K562 (cell line): ENCODE measurements around the gene NKG7. TPM values are rescaled to one million over a fixed set of nuclear protein-coding genes. Genes with fewer than 3 reads are reported as not detected.

Experiments used
- CBFA2T2 ChIP-seq: fragments of 450-650 bp; conservative IDR thresholded peaks from 2 replicates; pipeline ENCODE4 v1.6.1; 2017; ENCODE audit warnings: mild to moderate bottlenecking
- CCAR2 ChIP-seq: fragments of 200-400 bp; formaldehyde crosslinking; IDR thresholded peaks from 2 replicates; pipeline ENCODE4 v1.6.1; 2017; ENCODE audit warnings: mild to moderate bottlenecking, low read depth, low read length
- CREB1 ChIP-seq, 2 experiments: sonication (generic) in 1 of 2; formaldehyde crosslinking in 1 of 2; IDR thresholded peaks; 2 replicates each; pipeline versions ENCODE4 v1.6.1 to v1.8.0; 2012 to 2022; ENCODE audit warnings: inconsistent platforms in 1 of 2, mild to moderate bottlenecking in 1 of 2, missing genetic modification reagents in 1 of 2, moderate library complexity in 1 of 2
- ETV1 ChIP-seq: fragments of 450-650 bp; conservative IDR thresholded peaks from 2 replicates; pipeline ENCODE4 v1.6.1; 2016; ENCODE audit warnings: missing genetic modification characterization, control low read depth, low read depth, missing compliant biosample characterization
- HMG20B ChIP-seq: fragments of 250-450 bp; sonication (Bioruptor Pico); IDR thresholded peaks from 2 replicates; pipeline ENCODE4 v1.5.0; 2021; ENCODE audit warnings: mild to moderate bottlenecking
- KHSRP ChIP-seq: fragments of 450-650 bp; IDR thresholded peaks from 2 replicates; pipeline ENCODE4 v1.6.1; 2017
- MGA ChIP-seq: fragments of 450-650 bp; IDR thresholded peaks from 2 replicates; pipeline ENCODE4 v1.6.1; 2016; ENCODE audit warnings: mild to moderate bottlenecking, moderate library complexity
- NR2F6 ChIP-seq: fragments of 450-650 bp; formaldehyde crosslinking; IDR thresholded peaks from 2 replicates; pipeline ENCODE4 v1.4.0; 2020; ENCODE audit warnings: mild to moderate bottlenecking
- POLR2A ChIP-seq: fragments of 450-650 bp; conservative IDR thresholded peaks from 2 replicates; pipeline ENCODE4 v1.6.1; 2016
- POLR2AphosphoS5 ChIP-seq: IDR thresholded peaks from 2 replicates; pipeline ENCODE4 v1.6.1; 2011; ENCODE audit warnings: mild to moderate bottlenecking, low read depth, low read length, moderate library complexity; ENCODE audit not compliant: control insufficient read depth, insufficient read depth
- RBM14 ChIP-seq: fragments of 200-400 bp; formaldehyde crosslinking; IDR thresholded peaks from 2 replicates; pipeline ENCODE4 v1.6.1; 2018; ENCODE audit warnings: low read depth, mild to moderate bottlenecking, low read length, moderate library complexity, borderline replicate concordance; ENCODE audit not compliant: insufficient read depth
- TARDBP ChIP-seq: fragments of 450-650 bp; IDR thresholded peaks from 2 replicates; pipeline ENCODE4 v1.6.1; 2016
- ZNF695 ChIP-seq: fragments of 450-650 bp; formaldehyde crosslinking; IDR thresholded peaks from 2 replicates; pipeline ENCODE4 v1.4.0; 2020; ENCODE audit warnings: mild to moderate bottlenecking, moderate library complexity
- polyA plus RNA-seq, 8 experiments: library from polyadenylated mRNA; depleted of rRNA in 4 of 8; stranded (reverse) in 5 of 8; unstranded in 3 of 8; fragments of >200 nt; fragmentation: Nextera tagmentation in 2 of 8; fragmentation: Illumina TruSeq in 1 of 8; extraction: Ambion mirVana in 2 of 8; extraction: Trizol in 1 of 8; gene quantifications; 2 replicates each; pipeline versions ENCODE4 v1.2.1 to v1.2.3, GENCODE V29; 2011 to 2014; ENCODE audit warnings: inconsistent platforms in 1 of 8, missing spikeins in 1 of 8
- total RNA-seq, 7 experiments: library from RNA; depleted of rRNA in 6 of 7; stranded (reverse); fragments of >200 nt in 6 of 7; fragmentation: Illumina TruSeq in 2 of 7; extraction: Trizol in 2 of 7; gene quantifications; 2 replicates each; pipeline versions ENCODE4 v1.2.1 to v1.2.3, GENCODE V29; 2011 to 2021; ENCODE audit warnings: low replicate concordance in 1 of 7
- TF ChIP-seq, protein P1 (sequence below): fragments of 450-650 bp; IDR thresholded peaks from 2 replicates; pipeline ENCODE4 v1.6.1; 2016

Gene NKG7
- total and polyA plus RNA-seq, 9 of the 15 experiments (the other 6 are each of a cell fraction or from before 2014, with no cell fraction given) = 0.30 to 0.70 (median 0.51) TPM; not detected in 2

- TF ChIP-seq MGA (peak; percentile 71), TARDBP (no peak), CCAR2 (no peak), ZNF695 (CRISPR knock-in tag) (no peak), CBFA2T2 (no peak), ETV1 (tag) (no peak), CREB1 (IDR thresholded peaks at IDR 0.05) (peak; percentile 21; the same call in 1 of the 2 replicates), CREB1 (CRISPR knock-in tag; IDR thresholded peaks at IDR 0.05) (no peak), POLR2A (peak; percentile 79), POLR2AphosphoS5 (peak; percentile 58; the same call in 1 of the 2 replicates), HMG20B (no peak), NR2F6 (CRISPR knock-in tag) (no peak), RBM14 (no peak), KHSRP (no peak)
- TF ChIP-seq, protein P1, sequence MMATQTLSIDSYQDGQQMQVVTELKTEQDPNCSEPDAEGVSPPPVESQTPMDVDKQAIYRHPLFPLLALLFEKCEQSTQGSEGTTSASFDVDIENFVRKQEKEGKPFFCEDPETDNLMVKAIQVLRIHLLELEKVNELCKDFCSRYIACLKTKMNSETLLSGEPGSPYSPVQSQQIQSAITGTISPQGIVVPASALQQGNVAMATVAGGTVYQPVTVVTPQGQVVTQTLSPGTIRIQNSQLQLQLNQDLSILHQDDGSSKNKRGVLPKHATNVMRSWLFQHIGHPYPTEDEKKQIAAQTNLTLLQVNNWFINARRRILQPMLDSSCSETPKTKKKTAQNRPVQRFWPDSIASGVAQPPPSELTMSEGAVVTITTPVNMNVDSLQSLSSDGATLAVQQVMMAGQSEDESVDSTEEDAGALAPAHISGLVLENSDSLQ = no peak
Measured at GRCh38 chr19:51327066-51328001, 45.1 kb downstream of the NKG7 start (continued).
